HCT116 (cell line): ENCODE results near the gene RANBP17. TPM values are rescaled to one million over a fixed set of nuclear protein-coding genes. Genes with fewer than 3 reads are reported as not detected.

Source experiments
- ATAC-seq: fragments of 200-7000 bp; cut with Tn5 transposase; 2 replicates; pipeline ENCODE4 v1.9.1; 2020; ENCODE audit warnings: mild to moderate bottlenecking, moderate library complexity
- BruUV-seq: library from RNA; stranded (reverse); fragments of 400-500 nt; replicated peaks from 2 replicates; lab custom pipeline; 2021; lab: Mats Ljungman, UMichigan
- CTCF ChIA-PET: fragments of 300-600 bp; sonication (Branson Sonifier 250); formaldehyde crosslinking; loops from one replicate; lab custom pipeline; 2021; ENCODE audit warnings: antibody characterized with exemption; lab: Charles Lee
- POLR2A ChIA-PET: fragments of 300-600, 350-600 bp; sonication (Branson Sonifier 250); formaldehyde crosslinking; loops from one replicate; lab custom pipeline; 2021; ENCODE audit warnings: antibody characterized with exemption; lab: Charles Lee
- RAD21 ChIA-PET, 2 experiments: fragments of 300-600 bp; sonication (Branson Sonifier 250); formaldehyde crosslinking; loops; one replicate each; lab custom pipeline; 2023; ENCODE audit warnings: low total read pairs in 2 of 2; ENCODE audit not compliant: uncharacterized antibody in 2 of 2, unreplicated experiment in 2 of 2, low non-redundant PET in 1 of 2; lab: Charles Lee
- DNase-seq: peaks from one replicate; pipeline ENCODE4 v3.0.0-alpha.2; 2010; ENCODE audit warnings: low read depth, low spot score
- H2AFZ ChIP-seq: fragments of 200-600 bp; shearing (Covaris generic), sonication (generic); 2 replicates; pipeline ENCODE4 v1.6.1; 2017; ENCODE audit warnings: low read depth, mixed run types, mixed read lengths, antibody characterized with exemption, low read length; ENCODE audit not compliant: poor library complexity, severe bottlenecking
- H3K27ac ChIP-seq: 2 replicates; pipeline ENCODE4 v1.5.1; 2012; ENCODE audit warnings: low read depth, low read length
- H3K27me3 ChIP-seq: fragments of 200-600 bp; sonication (generic); 2 replicates; pipeline ENCODE4 v1.6.1; 2016; ENCODE audit warnings: mixed run types, low read length, mixed read lengths; ENCODE audit not compliant: insufficient read depth
- H3K36me3 ChIP-seq, 2 experiments: fragments of 200-500 bp in 1 of 2; fragments of 200-600 bp in 1 of 2; sonication (Bioruptor generic) in 1 of 2; sonication (generic) in 1 of 2; 2 replicates each; pipeline versions ENCODE4 v1.5.1 to v1.6.1; 2014 to 2016; ENCODE audit warnings: low read length in 2 of 2, inconsistent platforms in 1 of 2, mixed read lengths in 1 of 2, mixed run types in 1 of 2; ENCODE audit not compliant: insufficient read depth in 2 of 2, control insufficient read depth in 1 of 2
- H3K4me1 ChIP-seq, 2 experiments: fragments of 200-600 bp in 1 of 2; sonication (generic) in 1 of 2; 2 replicates each; pipeline versions ENCODE4 v1.5.1 to v1.6.1; 2012 to 2017; ENCODE audit warnings: low read length in 2 of 2, inconsistent platforms in 1 of 2, mild to moderate bottlenecking in 1 of 2, mixed read lengths in 1 of 2, mixed run types in 1 of 2, moderate library complexity in 1 of 2; ENCODE audit not compliant: insufficient read depth in 2 of 2, control insufficient read depth in 1 of 2
- H3K4me2 ChIP-seq: fragments of 200-600 bp; sonication (generic); 2 replicates; pipeline ENCODE4 v1.6.1; 2017; ENCODE audit warnings: mixed run types, low read length, mixed read lengths
- H3K4me3 ChIP-seq, 2 experiments: fragments of 200-600 bp in 1 of 2; sonication (generic) in 1 of 2; replicated peaks in 1 of 2; 2 replicates each; pipeline ENCODE4 v1.5.1; 2011 to 2016; ENCODE audit warnings: low read length in 2 of 2, control low read depth in 1 of 2, low read depth in 1 of 2, mild to moderate bottlenecking in 1 of 2, mixed read lengths in 1 of 2, mixed run types in 1 of 2
- H3K79me2 ChIP-seq: fragments of 200-600 bp; sonication (generic); 2 replicates; pipeline ENCODE4 v1.6.1; 2017; ENCODE audit warnings: mild to moderate bottlenecking, mixed run types, low read length, moderate library complexity, mixed read lengths; ENCODE audit not compliant: insufficient read depth
- H3K9ac ChIP-seq: fragments of 200-600 bp; sonication (generic); 2 replicates; pipeline ENCODE4 v1.6.1; 2016; ENCODE audit warnings: low read length, mixed read lengths
- H3K9me2 ChIP-seq: fragments of 200-600 bp; sonication (generic), shearing (Covaris generic); 2 replicates; pipeline ENCODE4 v1.6.1; 2017; ENCODE audit warnings: mixed run types, mild to moderate bottlenecking, moderate library complexity; ENCODE audit not compliant: insufficient read depth
- H3K9me3 ChIP-seq, 2 experiments: fragments of 200-500 bp in 1 of 2; fragments of 200-600 bp in 1 of 2; sonication (Bioruptor generic) in 1 of 2; sonication (generic) in 1 of 2; 2 replicates each; pipeline ENCODE4 v1.6.1; 2014 to 2017; ENCODE audit warnings: low read length in 2 of 2, mixed read lengths in 2 of 2, inconsistent platforms in 1 of 2, low read depth in 1 of 2, mild to moderate bottlenecking in 1 of 2, mixed run types in 1 of 2, moderate library complexity in 1 of 2; ENCODE audit not compliant: control insufficient read depth in 1 of 2, insufficient read depth in 1 of 2
- H4K20me1 ChIP-seq: fragments of 200-600 bp; sonication (generic), shearing (Covaris generic); 2 replicates; pipeline ENCODE4 v1.6.1; 2017; ENCODE audit warnings: mixed run types, mild to moderate bottlenecking, moderate library complexity; ENCODE audit not compliant: insufficient read depth
- ATF3 ChIP-seq: IDR thresholded peaks from 2 replicates; pipeline ENCODE4 v1.6.1; 2012
- CBX3 ChIP-seq: IDR thresholded peaks from 2 replicates; pipeline ENCODE4 v1.6.1; 2012; ENCODE audit warnings: low read depth
- CTCF ChIP-seq, 3 experiments: fragments of 200-600 bp in 1 of 3; sonication (generic) in 1 of 3; IDR thresholded peaks in 2 of 3; conservative IDR thresholded peaks in 1 of 3; 2 replicates each; pipeline ENCODE4 v1.5.1; 2012 to 2017; ENCODE audit warnings: low read depth in 2 of 3, low read length in 2 of 3, antibody characterized with exemption in 1 of 3, borderline replicate concordance in 1 of 3, control low read depth in 1 of 3, mild to moderate bottlenecking in 1 of 3, mixed read lengths in 1 of 3, mixed run types in 1 of 3, moderate library complexity in 1 of 3; ENCODE audit not compliant: insufficient read depth in 1 of 3
- JUND ChIP-seq: IDR thresholded peaks from 2 replicates; pipeline ENCODE4 v1.6.1; 2012
- MAX ChIP-seq: IDR thresholded peaks from 2 replicates; pipeline ENCODE4 v1.6.1; 2012
- POLR2A ChIP-seq: IDR thresholded peaks from 2 replicates; pipeline ENCODE4 v1.7.0; 2011; ENCODE audit warnings: borderline replicate concordance; ENCODE audit not compliant: insufficient read depth, insufficient read length; ENCODE audit errors: extremely low read depth
- RAD21 ChIP-seq: IDR thresholded peaks from 2 replicates; pipeline ENCODE4 v1.6.1; 2012; ENCODE audit warnings: low read depth, mild to moderate bottlenecking
- REST ChIP-seq: IDR thresholded peaks from 2 replicates; pipeline ENCODE4 v1.6.1; 2012; ENCODE audit warnings: low read depth
- SP1 ChIP-seq: IDR thresholded peaks from 2 replicates; pipeline ENCODE4 v1.6.1; 2012; ENCODE audit warnings: low read depth
- TCF7L2 ChIP-seq: IDR thresholded peaks from 2 replicates; pipeline ENCODE4 v1.7.0; 2011; ENCODE audit warnings: borderline replicate concordance, inconsistent platforms; ENCODE audit not compliant: insufficient read depth, insufficient read length; ENCODE audit errors: extremely low read depth
- YY1 ChIP-seq: IDR thresholded peaks from 2 replicates; pipeline ENCODE4 v1.6.1; 2011; ENCODE audit warnings: low read length, low read depth, moderate library complexity, mild to moderate bottlenecking; ENCODE audit not compliant: insufficient replicate concordance; ENCODE audit errors: extremely low read depth
- intact Hi-C: fragments of 100-400 bp; cut with micrococcal nuclease; formaldehyde crosslinking; loops from 2 replicates; pipeline ENCODE4 v1.10.0; 2022
- total RNA-seq: library from RNA; stranded (reverse); gene quantifications from one replicate; pipeline ENCODE4 v1.2.1, GENCODE V29; 2021; ENCODE audit not compliant: unreplicated experiment

Gene RANBP17
- total RNA-seq, 1 experiment from 2014 or later, result 18.2 TPM

- TF ChIP-seq POLR2A, result no peak
- no peak for TF ChIP-seq ATF3
- no peak for TF ChIP-seq CBX3
- TF ChIP-seq RAD21, result no peak
- no peak for TF ChIP-seq JUND
- TF ChIP-seq CTCF (IDR thresholded peaks at IDR 0.05 in 2 of 3, conservative IDR thresholded peaks at IDR 0.05 in 1 of 3; ENCODE audit: borderline replicate concordance in 1 of 3, insufficient read depth in 1 of 3, low read depth in 2 of 3, low read length in 2 of 3), result no peak
- no peak for TF ChIP-seq SP1
These were observed 20.5 kb downstream of the RANBP17 start (continued) for GRCh38 chr5:170882345-170882744.

- RAD21 ChIA-PET, result no interaction called here
- no peaks in the 10 kb centered on the region for H3K9me3 ChIP-seq
- CTCF ChIA-PET, result no interaction called here
- no peak for ATAC-seq
- H3K27ac ChIP-seq, result no peak overlapping the region
- TF ChIP-seq JUND (no peak), TCF7L2 (no peak), YY1 (no peak), CBX3 (no peak), REST (no peak), MAX (no peak)
- no peaks in the 10 kb centered on the region for H3K4me1 ChIP-seq
- H3K27me3 ChIP-seq, result no peaks in the 10 kb centered on the region
- no peaks in the 10 kb centered on the region for H4K20me1 ChIP-seq
- BruUV-seq, result no TSS peak
- intact Hi-C loops, result no loop called here
- H3K4me2 ChIP-seq, result no peak overlapping the region
- POLR2A ChIA-PET, result no interaction called here
- H3K9ac ChIP-seq, result no peak overlapping the region
- peaks cover 0 to 3% of the 10 kb centered on the region in 2 experiments; a peak in 2 of 4 replicates for H3K36me3 ChIP-seq
- no peak overlapping the region for H3K4me3 ChIP-seq
- DNase-seq, result no peak
- peaks cover 4% of the 10 kb centered on the region; the same call in 1 of the 2 replicates for H3K79me2 ChIP-seq
- H2AFZ ChIP-seq, result no peak overlapping the region
- no peaks in the 10 kb centered on the region for H3K9me2 ChIP-seq
These were observed 23.4 kb downstream of the RANBP17 start for GRCh38 chr5:170885256-170885655.
